Measurements from ENCODE around the gene EGLN2.
"Not testable (repeated sequence)": the region's sequence is repeated elsewhere in the genome, so short reads cannot be mapped to it uniquely, and the experiment has no call there.

Gene EGLN2
- total RNA-seq, result 1.9 to 17.2 (median 12.0) reads per million in 18 experiments

GRCh38 chr19:40798683-40799557, at the start of gene EGLN2:
EGLN2 (plus strand) TSS chr19:40799191; CDS start chr19:40800573, 1,382 bp downstream.
- DNase-seq, result peak; percentile 100

GRCh38 chr19:40750058-40750873, 48.7 kb upstream of the EGLN2 start, which contains the start of gene ACTMAP:
ACTMAP (minus strand) TSS chr19:40750477; CDS start chr19:40749803, 674 bp downstream.
- DNase-seq, result peak; percentile 100

GRCh38 chr19:40750874-40751537, 48.0 kb upstream of the EGLN2 start, which contains the start of gene SNRPA:
SNRPA (plus strand) TSS chr19:40751203; CDS start chr19:40751409, 206 bp downstream.
- peak; percentile 98 to 99 for DNase-seq

GRCh38 chr19:40752257-40752781, 46.7 kb upstream of the EGLN2 start:
- DNase-seq, result peak in 1 of 2 donors; percentile 43

- DNase-seq, result peak; percentile 66 to 85
Observed at GRCh38 chr19:40754611-40755247, 44.3 kb upstream of the EGLN2 start.

- DNase-seq, result peak in 1 of 2 donors; percentile 20
Observed at GRCh38 chr19:40755248-40755624, 43.8 kb upstream of the EGLN2 start.

GRCh38 chr19:40755791-40756190, 43.2 kb upstream of the EGLN2 start:
- DNase-seq, result no peak

- DNase-seq, result no peak
Observed at GRCh38 chr19:40756502-40757110, 42.4 kb upstream of the EGLN2 start.

GRCh38 chr19:40758491-40758890, 40.5 kb upstream of the EGLN2 start:
- no peak for DNase-seq

- DNase-seq, result no peak
Observed at GRCh38 chr19:40759352-40759751, 39.6 kb upstream of the EGLN2 start.

- DNase-seq, result no peak
Observed at GRCh38 chr19:40762754-40763470, 36.1 kb upstream of the EGLN2 start.

- DNase-seq, result no peak
Observed at GRCh38 chr19:40763526-40763925, 35.5 kb upstream of the EGLN2 start.

GRCh38 chr19:40763963-40764362, 35.0 kb upstream of the EGLN2 start:
- no peak for DNase-seq

GRCh38 chr19:40766385-40766784, 32.6 kb upstream of the EGLN2 start:
- not testable (repeated sequence) for DNase-seq

GRCh38 chr19:40768869-40769268, 30.1 kb upstream of the EGLN2 start:
- peak; percentile 28 to 54 for DNase-seq

GRCh38 chr19:40771101-40771862, 27.7 kb upstream of the EGLN2 start:
- peak in 1 of 2 donors; percentile 13 for DNase-seq

- no peak for DNase-seq
Observed at GRCh38 chr19:40774916-40775631, 23.9 kb upstream of the EGLN2 start, which contains the start of gene MIA. MIA (plus strand) TSS chr19:40775521; CDS start chr19:40775543, 22 bp downstream.

GRCh38 chr19:40775632-40776022, 23.4 kb upstream of the EGLN2 start:
- DNase-seq, result no peak

- no peak for DNase-seq
Observed at GRCh38 chr19:40776364-40776763, 22.6 kb upstream of the EGLN2 start.
